Stimulated activated naive CD4-positive, alpha-beta T cell treated with Interleukin-2 at 50 U/mL for 16 hours (primary cell): Measurements from ENCODE around the gene PDE10A.

ENCODE experiments used
- DNase-seq: peaks from one replicate; lab custom pipeline; 2025; lab: John Stamatoyannopoulos, UW

PDE10A gene

DNA sequence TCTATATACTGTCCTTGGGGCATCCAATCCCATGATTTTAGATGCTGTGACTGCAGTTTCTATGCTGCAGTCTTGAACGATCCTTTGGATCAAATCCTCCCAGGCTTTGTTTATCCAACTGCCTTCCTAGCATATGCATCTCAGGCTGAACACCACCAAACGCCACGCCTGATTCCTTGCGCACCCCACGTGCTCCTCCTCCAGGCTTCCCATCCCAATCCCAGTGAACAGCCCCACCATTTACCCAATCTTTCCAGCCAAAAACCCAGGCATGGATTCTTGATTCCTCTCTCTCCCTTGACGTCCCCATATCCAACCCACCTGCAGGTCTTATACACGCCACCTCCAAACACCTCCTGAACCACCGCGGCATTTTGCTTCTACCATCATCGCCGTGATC, 7.8 kb downstream of the PDE10A start:
- no peak for DNase-seq

DNA sequence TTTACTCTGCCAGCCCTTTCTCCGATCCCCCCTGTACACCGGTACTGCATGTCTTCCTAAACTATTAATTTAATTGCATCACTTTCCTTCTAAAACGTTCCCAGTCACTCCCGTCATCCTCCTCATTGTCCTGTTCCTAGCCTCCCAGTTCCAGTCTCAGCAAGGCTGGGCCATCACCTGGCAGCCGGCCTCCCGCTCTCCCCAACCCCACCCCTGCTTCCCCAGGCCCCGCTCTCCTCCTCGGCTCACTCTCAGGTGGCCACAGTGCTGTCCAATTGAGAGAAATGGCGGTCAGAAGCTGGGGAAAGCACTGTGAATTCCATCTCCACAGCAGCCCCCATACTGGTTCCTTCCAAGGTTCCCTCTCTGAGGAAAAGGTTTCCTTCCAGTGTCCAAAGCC, 8.9 kb downstream of the PDE10A start:
- DNase-seq = no peak

DNA sequence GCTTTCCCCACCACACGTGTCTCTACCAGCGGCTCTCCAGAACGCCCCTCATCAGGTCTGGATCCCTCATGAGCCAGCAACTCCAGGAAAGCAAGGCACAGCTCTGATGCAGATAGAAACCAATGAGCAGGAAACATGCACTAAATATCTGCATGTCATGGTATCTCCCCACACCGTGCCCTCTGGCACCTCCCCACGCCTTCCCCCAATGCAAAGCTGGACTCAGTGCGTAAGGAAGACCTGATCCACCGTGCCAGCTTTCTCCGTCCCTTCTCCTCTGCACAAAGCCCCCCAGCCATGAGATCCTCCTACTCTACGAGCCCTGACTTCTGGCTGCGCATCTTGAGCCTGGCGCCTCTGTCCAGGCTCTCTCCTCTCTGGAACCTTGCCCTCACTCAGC, 9.4 kb downstream of the PDE10A start:
- no peak for DNase-seq

DNA sequence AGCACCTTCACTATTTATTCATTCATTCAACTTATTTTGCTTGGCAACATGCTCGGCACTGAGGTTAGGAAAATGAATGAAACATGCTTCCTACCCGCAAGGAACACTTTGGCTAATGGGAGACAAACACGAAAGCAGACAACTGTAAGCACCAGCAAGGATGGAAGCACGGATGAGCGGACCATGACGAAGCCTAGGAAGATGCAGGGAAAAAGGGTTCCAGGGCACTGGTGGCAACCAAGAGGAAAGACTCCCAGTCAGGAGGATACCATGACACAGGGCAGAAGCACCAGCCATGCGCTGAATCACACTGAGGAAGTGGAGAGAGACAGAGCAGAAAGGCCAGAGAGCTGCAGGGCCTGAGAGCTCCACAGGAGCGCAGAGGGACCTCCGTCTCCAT, 9.8 kb downstream of the PDE10A start:
- DNase-seq = no peak

DNA sequence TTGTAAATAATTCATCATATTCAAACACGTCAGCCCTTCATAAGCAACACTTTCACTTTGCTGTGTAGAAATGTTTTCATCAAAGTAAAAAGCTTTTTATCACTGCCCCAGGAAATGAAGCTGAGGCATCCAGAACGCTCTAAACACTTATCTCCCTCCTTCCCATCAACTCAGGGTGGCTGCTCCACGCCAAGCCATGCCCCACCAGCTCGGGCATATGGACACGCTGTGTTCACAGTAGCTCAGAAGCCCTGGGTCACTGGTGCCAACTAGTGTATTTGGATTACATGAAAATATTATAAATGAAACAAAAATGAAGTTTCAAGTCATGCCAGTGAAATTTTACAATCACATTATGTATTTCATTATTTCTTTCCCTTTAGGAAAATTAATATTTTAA, 10.3 kb downstream of the PDE10A start:
- no peak for DNase-seq

DNA sequence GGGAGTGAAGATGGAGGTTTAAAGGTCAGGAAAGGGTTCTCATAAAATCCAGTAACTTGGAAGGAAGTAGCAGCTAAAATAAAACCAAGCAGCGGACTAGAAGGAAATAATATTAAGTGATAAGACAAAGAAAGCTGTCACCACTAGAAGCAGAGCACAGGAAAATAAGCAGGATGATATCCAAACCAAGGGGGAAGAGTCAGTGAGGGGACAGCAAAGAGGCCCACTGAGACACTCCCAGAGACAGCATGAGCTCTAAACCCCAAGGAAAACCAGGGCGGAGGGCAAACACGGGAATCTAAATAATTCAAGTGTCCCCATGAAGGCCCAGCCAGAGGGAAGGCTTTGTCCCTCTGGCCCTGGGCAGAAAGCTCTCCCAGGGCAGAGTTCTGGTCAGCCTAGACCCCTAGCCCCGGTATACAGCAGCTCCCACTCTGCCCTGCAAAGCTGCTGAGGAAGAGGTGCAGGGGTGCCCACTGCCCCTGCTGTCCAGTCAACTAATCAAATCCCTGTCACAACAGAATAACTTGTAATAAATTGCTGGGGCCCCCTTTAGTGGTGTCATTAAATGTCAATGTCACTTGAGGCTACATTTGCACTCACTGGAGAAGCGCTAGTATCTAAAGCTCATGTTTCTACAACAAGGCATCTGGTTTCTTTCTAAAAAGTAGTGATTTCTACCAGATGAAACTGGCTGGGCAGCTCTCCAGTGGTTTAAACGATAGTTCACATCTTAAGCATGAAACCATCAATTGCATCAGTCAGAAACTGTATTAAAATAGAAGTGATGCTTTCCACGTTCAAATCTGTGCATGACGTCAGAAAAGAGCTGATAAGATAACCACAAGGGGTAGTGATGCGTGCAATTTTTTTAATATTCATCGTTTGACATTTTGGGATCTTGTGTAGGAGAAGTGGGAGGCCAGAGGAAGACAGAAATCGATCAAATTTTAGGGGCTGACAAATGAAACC, 13.6 kb downstream of the PDE10A start:
- DNase-seq = no peak

DNA sequence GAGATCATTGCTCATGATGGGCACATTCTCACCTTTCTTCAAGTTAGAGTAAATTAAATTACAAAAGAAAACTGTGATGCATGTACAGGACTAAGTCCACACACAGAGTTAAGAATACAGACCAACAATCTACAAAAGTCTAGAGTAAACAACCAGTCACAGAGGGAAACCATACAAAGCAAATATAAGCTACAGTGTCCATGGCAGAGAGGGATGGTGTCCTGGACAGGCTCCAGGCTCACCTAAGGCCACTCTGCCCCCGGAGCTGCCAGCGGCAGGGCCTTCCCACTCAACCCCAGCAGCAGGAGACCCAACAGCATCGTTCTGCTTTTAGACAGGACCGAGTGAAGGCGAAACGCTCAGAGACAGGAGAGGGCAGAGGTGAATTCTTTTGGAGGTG, 16.0 kb downstream of the PDE10A start:
- DNase-seq = no peak

DNA sequence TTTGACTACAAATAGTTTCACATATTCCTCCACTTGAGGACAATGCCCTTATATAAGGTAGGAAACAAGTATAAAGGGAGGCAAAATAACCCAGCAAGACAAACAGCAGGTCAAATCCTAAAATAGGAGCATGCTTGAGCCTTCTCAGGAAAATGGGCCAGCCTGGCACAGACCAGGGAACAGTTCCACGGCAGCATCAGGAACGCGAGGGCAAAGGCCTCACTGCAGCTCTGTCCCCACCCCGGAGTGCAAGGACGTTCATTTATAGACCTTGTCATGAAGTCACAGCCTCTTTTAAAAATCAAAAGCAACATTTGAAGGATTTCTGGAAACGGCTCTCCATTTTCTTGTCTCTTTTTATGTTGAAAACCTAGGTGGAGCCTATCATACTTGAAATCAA, 17.1 kb downstream of the PDE10A start:
- no peak for DNase-seq

DNA sequence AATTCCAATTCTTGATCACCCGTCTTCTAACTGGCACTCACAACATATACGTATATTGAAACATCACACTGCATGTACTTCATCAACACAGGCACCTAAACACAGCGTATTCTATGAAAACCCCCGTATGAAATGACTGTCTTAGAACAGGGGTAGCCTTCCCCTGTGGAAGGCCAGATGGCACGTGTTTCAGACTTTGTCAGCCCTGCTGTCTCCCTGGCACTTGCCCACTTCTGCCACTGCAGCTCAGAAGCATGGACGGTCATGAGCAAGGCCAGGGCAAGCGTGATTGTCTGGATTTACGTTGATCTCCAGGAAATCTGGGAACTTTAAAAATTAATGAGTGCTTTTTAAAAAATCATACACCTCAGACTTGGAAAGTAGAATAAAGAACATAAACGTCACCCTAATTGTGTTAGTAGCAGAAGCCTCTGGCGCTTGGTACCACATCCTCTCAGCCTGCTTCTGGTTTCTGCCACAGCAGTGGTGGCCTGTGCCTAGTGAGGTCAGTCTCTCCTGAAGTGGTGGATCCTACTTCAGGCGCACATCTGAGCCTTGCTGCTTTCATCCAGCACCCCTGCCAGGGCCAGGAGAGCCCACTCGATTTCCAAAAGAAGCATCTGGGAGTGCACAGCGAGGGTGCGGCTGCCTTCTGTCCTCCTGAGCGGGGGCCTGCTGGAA, 18.3 kb downstream of the PDE10A start:
- DNase-seq = no peak

DNA sequence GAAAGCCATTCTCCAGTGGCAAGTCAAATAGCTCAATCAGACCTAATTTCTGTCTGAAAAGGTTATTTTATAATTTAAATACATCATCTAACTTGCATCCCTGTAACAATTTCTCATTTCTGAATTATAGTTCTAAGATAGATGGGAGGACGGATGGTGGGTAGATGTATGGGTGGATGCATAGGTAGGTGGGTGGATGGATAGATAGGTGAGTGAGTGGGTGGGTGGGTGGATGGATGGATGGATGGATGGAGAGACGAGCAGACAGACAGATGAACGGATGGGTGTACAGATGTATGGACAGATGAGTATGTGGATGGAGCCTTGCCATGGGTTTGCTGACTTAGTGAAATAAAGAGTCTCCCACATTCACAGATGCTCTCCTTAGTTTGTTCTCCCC, 20.0 kb downstream of the PDE10A start:
- no peak for DNase-seq

DNA sequence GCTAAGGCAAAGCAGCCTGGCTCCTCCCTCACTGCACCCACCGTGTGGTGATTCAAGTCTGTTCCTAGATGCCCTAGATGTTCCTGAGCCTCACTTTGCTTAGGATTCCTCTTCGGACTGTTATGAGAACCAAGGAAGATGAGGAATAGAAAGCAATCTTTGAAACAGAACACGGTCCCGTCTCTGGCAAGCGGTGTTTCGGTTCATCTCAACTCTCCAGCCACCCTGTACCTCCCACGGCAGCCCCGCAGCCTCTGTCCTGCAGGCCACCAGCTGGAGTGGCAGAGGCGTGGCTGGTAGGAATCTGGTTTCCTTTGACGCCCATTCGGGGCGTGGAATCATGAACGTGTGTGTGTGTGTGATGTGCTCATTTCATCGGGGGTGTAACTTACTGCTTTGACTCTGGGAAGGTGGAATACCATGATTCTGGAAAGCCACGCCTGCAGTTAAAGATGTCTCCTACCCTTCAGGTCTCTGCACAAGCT, 21.3 kb downstream of the PDE10A start:
- DNase-seq = no peak

DNA sequence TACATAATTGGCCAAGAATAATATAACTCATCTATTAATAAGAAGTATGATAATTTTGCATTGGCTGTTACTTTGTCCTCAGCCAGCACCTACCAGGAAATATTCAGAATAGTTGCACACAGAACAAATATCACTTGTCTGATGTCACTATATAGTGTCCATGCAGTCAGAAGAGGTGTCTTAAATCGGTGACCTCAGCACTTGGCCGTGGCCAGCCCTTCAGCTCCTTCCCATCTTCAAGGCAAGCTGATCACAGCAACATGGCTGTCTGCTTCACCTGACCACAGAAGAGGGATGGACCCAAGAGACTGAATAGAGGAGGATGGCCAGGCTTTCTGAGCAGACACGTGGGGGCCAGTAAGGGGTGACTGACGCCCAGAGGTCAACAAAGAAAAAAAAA, 22.2 kb downstream of the PDE10A start:
- no peak for DNase-seq

DNA sequence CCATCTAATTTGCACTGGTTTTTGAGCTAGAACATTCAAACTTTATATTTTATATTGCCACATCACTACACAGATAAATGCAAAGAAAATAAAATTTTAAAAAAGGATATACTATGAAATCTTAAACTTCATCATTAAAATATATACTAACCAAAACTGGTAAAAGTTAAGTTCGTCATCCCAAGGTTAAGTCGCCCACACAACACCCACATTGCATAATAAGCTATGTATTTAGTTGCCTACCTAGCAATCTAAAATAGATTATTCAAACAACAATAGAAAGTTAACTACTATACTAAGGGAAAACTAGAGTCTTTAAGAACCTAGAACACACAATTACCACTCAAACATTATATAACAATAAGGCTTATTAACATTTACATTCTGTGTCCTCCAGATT, 24.5 kb downstream of the PDE10A start:
- DNase-seq = no peak

DNA sequence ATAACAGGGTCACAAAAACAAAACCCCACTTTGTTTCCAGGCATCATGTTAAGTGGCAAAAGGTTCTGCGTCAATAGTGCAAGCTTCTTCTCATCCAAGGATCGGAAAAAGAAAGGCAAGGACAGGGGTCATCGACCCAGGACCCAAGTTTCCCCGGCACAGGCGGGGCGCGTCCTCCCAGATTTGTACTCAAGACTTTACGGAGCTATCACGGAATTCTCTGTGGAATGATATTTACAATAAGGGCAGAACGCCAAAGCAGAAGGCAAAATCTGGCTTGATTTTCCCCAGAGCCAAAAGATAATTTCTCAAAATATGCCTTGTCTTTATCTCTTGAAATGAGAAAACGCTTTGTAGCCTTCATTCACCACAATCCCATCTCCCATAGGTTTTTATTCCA, 25.5 kb downstream of the PDE10A start:
- DNase-seq = no peak

DNA sequence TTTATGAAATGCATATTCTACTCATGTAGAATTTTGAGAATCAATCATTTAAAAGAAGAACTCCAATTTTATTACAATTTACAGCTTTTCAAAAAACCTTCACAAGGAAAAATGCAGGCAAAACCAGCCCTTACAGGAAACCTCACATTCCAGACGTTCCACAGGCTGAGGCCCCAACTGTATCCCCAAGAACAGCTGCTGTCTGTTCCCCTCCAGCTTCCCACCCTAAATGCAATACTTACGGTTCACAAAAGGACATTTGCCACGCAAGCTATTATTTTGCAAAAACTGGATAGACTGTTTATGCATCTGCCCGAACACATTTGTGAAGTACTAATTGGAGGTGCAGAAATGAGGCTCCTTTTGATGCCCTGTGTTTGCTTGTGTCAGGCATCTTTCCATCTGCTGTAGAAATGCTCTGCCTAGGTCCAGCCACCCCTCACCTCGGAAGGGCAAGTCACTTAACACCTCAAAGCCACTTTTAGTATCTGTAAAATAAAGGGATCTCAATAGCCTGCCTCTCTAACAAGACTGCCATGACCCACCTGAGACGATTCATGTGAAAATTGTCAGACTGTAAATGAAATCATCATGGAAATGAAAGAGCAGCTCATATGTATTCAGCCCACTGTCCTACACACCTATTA, 26.5 kb downstream of the PDE10A start:
- no peak for DNase-seq

DNA sequence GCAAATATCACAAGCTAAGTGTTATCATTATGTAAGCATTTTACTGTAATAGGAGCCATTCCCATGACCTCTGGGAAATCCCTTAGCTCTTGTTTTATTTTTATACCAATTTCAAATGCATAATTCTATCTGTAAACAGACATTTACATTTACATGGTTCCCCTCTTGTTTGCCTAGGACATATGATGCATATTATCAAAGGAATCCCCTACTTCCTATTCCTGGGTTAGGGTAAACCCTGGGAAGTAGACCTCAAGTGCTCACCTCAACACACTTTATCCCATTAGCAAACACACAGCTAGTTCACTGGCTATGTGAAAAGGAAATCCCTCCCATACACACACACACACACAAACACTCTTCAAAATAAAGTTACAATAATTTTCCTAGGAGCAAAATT, 27.1 kb downstream of the PDE10A start:
- DNase-seq = no peak

DNA sequence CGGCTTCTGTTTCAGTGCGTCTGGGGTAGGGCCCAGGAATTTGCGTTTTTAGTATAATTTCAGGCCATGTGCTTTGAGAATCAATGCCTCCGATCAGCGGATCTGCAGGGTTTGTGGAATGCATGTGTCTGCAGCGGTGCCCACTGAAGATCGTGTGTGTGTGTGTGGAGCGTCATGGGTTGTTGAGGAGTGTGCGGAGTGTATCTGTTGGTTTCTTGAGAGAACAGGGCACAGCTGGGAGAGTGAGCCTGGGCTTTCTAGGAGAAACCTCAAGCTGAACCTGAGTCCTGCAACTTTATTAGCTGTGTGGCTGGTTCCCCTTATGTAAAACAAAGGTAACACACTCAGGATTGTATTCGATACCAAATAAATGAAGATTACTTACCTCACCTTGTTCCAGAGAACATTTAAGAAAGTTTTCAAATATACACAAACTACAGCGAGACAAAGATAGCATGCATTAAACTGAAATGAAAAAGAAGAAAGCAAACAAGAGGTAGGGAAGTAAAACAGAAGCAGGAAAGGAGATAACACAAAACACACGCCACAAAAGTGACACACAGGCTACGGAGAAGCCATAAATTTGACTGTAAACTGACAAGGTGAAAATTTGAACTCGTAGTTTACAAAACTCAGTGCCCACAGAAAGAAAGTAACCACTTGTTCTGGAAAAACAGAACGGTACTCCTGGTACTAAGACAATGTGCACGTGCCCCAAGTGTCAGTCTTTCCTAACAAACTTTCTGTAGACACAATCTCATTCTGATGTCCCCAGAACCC, 28.8 kb downstream of the PDE10A start:
- no peak for DNase-seq

DNA sequence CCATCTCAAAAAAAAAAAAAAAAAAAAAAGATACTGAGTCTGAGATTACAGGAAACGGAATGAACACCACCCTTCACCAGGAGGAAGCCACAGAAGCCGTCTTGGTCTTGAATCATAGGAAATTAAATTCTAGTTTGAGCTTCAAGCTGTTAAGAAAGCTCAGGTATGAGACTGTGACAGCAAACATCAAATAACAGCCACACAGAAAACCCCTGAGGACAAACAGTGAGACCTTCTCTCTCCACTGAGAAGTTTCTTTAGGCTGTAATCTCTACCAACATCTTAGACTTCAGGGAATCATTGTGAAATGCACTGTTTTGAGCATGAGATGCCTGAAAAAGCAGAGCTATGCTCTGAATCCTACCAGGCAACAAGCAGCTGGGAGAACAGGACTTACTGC, 30.8 kb downstream of the PDE10A start:
- DNase-seq = no peak

DNA sequence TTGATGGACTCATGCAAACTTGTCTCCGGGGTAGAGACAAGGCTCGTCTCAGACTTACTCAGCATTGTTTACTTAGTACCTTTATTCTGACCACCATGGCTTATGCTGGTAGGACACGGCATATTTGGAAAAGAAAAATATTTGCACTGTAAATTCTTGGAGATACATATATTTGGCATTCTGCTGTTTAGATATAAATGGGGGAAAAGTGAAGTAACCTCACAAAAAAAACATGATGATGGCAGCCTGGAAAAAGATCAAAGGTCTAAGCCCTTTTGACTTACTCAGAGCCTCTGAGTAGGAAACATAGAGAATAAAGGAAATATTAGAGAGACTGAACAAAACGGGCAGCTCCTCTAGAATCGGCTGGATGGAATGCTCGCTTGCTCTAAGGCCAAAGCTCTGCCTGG, 32.5 kb downstream of the PDE10A start:
- DNase-seq = no peak

DNA sequence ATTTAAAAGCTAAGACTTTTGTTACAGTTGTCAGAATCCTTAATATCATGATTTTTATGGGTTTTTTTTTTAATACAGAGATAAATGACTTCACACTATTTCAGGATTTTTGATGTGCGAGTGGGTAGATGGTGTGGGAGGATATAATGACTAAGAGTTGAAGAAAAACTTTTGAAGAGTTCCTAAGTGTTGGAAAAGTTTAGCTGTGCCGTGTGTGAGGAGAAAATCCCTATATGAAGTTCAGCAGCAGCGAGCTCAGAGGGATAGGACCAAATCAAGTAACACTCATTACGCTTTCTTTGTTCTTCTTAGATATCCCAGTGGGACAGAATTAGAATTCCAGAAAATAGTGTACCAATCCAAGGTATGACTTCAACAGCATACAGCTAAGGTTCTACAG, 34.1 kb downstream of the PDE10A start:
- DNase-seq = no peak

DNA sequence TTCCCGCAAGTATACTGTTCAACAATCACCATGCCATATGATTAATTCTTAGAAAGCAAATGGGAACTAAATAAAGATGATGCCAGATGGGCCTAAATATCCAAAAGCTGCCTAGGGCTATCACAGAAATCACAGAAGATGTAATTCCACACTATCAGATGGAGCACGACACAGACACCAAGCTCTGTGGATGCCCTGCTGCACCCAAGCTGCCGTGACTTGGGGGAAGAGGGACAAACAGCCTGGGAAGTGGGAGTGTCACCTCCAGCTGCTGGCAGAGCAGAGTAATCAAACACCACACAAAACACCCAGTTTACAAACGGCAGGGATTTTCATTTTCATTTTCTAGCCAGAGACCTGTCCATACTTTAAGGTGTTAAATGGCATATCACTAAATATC, 35.7 kb downstream of the PDE10A start:
- no peak for DNase-seq

DNA sequence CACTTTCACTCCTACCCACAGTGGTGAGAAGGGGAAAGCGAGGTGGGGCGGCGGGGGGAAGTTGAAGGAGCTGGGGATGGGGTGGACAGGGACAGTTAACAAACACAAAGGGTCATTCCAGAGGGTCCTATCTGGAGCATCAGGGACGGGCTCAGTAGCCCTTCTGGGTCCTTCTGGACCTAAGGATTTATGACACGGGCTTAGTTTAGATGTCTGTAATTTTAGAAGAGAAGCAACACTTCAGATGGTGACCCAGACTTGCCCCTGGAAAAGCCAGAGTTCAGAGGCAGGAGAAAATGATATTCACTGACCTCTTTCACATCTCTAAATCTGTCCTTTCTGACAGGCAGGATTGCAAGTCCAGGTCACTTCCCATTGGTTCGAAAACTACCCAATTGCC, 36.3 kb downstream of the PDE10A start:
- DNase-seq = no peak
